ENCODE data around the gene EXOC2.

The EXOC2 gene

DNA sequence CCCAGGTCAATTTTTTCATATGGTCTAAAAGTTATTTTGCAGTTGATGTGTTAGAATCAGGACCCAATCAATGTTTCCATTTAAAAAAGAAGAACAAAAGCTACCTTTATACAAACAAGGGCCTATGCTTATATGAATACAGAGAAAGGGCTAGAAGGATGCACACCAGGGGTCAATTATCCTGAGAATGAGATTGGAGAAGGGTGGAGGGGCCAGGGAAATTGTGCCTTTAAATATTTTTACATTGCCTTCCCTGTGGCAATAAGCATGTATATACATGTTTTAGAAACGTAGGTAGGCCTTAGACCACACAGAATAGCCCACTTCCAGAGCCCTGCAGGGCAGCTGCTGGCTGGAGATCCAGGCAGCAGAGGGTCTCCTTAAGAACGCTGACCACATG is 12.7 kb downstream of the EXOC2 start:
- no peak for ATAC-seq
- TF ChIP-seq, protein P1, sequence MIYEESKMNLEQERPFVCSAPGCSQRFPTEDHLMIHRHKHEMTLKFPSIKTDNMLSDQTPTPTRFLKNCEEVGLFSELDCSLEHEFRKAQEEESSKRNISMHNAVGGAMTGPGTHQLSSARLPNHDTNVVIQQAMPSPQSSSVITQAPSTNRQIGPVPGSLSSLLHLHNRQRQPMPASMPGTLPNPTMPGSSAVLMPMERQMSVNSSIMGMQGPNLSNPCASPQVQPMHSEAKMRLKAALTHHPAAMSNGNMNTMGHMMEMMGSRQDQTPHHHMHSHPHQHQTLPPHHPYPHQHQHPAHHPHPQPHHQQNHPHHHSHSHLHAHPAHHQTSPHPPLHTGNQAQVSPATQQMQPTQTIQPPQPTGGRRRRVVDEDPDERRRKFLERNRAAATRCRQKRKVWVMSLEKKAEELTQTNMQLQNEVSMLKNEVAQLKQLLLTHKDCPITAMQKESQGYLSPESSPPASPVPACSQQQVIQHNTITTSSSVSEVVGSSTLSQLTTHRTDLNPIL (CRISPR knock-in tag; IDR thresholded peaks at IDR 0.05; ENCODE audit: low read depth): no peak
- TF ChIP-seq, protein P2, sequence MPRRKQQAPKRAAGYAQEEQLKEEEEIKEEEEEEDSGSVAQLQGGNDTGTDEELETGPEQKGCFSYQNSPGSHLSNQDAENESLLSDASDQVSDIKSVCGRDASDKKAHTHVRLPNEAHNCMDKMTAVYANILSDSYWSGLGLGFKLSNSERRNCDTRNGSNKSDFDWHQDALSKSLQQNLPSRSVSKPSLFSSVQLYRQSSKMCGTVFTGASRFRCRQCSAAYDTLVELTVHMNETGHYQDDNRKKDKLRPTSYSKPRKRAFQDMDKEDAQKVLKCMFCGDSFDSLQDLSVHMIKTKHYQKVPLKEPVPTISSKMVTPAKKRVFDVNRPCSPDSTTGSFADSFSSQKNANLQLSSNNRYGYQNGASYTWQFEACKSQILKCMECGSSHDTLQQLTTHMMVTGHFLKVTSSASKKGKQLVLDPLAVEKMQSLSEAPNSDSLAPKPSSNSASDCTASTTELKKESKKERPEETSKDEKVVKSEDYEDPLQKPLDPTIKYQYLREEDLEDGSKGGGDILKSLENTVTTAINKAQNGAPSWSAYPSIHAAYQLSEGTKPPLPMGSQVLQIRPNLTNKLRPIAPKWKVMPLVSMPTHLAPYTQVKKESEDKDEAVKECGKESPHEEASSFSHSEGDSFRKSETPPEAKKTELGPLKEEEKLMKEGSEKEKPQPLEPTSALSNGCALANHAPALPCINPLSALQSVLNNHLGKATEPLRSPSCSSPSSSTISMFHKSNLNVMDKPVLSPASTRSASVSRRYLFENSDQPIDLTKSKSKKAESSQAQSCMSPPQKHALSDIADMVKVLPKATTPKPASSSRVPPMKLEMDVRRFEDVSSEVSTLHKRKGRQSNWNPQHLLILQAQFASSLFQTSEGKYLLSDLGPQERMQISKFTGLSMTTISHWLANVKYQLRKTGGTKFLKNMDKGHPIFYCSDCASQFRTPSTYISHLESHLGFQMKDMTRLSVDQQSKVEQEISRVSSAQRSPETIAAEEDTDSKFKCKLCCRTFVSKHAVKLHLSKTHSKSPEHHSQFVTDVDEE (CRISPR knock-in tag; IDR thresholded peaks at IDR 0.05): no peak

DNA sequence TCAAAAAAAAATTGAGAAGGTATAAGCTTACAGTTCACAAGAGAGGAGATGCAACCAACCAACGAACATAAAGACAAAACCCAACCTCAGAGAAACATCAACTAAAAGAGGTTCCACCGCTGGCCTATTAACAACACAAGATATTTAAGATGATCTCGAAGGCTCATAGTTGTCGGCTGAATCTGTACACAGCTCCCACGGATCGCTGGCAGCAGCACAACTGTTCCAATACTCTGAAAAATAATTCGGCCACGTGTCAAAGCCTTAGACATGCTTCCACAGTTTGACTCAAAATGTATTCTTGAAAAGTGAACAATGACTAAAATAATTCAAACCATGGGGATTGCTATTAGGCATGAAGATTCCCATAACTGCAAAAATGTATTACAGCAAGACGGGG is 13.7 kb downstream of the EXOC2 start:
- TF ChIP-seq RARB (CRISPR knock-in tag; IDR thresholded peaks at IDR 0.05): no peak
- TF ChIP-seq GLIS3 (CRISPR knock-in tag; IDR thresholded peaks at IDR 0.05): no peak
- no peak for TF ChIP-seq OSR1 (CRISPR knock-in tag; IDR thresholded peaks at IDR 0.05)
- TF ChIP-seq CSDC2 (CRISPR knock-in tag; IDR thresholded peaks at IDR 0.05): no peak
- TF ChIP-seq, protein P3, sequence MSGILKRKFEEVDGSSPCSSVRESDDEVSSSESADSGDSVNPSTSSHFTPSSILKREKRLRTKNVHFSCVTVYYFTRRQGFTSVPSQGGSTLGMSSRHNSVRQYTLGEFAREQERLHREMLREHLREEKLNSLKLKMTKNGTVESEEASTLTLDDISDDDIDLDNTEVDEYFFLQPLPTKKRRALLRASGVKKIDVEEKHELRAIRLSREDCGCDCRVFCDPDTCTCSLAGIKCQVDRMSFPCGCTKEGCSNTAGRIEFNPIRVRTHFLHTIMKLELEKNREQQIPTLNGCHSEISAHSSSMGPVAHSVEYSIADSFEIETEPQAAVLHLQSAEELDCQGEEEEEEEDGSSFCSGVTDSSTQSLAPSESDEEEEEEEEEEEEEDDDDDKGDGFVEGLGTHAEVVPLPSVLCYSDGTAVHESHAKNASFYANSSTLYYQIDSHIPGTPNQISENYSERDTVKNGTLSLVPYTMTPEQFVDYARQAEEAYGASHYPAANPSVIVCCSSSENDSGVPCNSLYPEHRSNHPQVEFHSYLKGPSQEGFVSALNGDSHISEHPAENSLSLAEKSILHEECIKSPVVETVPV (CRISPR knock-in tag; IDR thresholded peaks at IDR 0.05): no peak
- TF ChIP-seq, protein P4, sequence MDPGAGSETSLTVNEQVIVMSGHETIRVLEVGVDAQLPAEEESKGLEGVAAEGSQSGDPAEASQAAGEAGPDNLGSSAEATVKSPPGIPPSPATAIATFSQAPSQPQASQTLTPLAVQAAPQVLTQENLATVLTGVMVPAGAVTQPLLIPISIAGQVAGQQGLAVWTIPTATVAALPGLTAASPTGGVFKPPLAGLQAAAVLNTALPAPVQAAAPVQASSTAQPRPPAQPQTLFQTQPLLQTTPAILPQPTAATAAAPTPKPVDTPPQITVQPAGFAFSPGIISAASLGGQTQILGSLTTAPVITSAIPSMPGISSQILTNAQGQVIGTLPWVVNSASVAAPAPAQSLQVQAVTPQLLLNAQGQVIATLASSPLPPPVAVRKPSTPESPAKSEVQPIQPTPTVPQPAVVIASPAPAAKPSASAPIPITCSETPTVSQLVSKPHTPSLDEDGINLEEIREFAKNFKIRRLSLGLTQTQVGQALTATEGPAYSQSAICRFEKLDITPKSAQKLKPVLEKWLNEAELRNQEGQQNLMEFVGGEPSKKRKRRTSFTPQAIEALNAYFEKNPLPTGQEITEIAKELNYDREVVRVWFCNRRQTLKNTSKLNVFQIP (CRISPR knock-in tag; IDR thresholded peaks at IDR 0.05; ENCODE audit: borderline replicate concordance, low read depth): no peak
- TF ChIP-seq ZNF70 (CRISPR knock-in tag; IDR thresholded peaks at IDR 0.05): no peak
- no peak for ATAC-seq

DNA sequence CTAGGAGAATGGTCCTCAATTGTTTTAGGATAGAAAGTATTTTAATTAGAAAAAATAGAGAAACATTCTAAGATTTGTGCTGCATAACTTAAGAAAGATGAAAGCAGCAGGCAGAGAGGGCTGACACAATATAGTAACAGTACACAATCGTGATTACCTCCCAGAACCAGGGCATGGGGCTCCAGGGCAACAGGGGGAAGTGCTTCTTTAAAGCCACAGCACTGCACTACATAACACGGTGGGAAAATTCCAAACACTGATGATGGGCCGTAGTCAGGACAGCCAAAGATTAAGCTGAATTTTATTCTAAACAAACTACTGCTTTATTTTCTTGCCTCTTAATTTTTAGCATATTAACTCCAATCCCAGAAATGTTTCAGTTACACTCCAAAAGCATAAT is 14.4 kb downstream of the EXOC2 start:
- TF ChIP-seq ZC3H10 (CRISPR knock-in tag; IDR thresholded peaks at IDR 0.05) (no peak), CSDC2 (CRISPR knock-in tag; IDR thresholded peaks at IDR 0.05) (no peak), ZFP3 (CRISPR knock-in tag; IDR thresholded peaks at IDR 0.05) (no peak), ZNF565 (CRISPR knock-in tag; conservative IDR thresholded peaks at IDR 0.05; ENCODE audit: low read depth) (no peak), ESRRG (CRISPR knock-in tag; IDR thresholded peaks at IDR 0.05) (no peak), PPARA (CRISPR knock-in tag; IDR thresholded peaks at IDR 0.05; ENCODE audit: borderline replicate concordance) (no peak), ZNF70 (CRISPR knock-in tag; IDR thresholded peaks at IDR 0.05) (no peak), GLIS3 (CRISPR knock-in tag; IDR thresholded peaks at IDR 0.05) (no peak), SNAI2 (CRISPR knock-in tag; IDR thresholded peaks at IDR 0.05) (no peak), BACH2 (CRISPR knock-in tag; IDR thresholded peaks at IDR 0.05; ENCODE audit: borderline replicate concordance) (no peak), TCF4 (CRISPR knock-in tag; IDR thresholded peaks at IDR 0.05; ENCODE audit: borderline replicate concordance) (no peak), OSR1 (CRISPR knock-in tag; IDR thresholded peaks at IDR 0.05) (no peak), ARNTL (CRISPR knock-in tag; IDR thresholded peaks at IDR 0.05; ENCODE audit: borderline replicate concordance, low read depth) (no peak)
- TF ChIP-seq, protein P4 (CRISPR knock-in tag; IDR thresholded peaks at IDR 0.05; ENCODE audit: borderline replicate concordance, low read depth): no peak
- TF ChIP-seq, protein P2 (CRISPR knock-in tag; IDR thresholded peaks at IDR 0.05): no peak
- TF ChIP-seq, protein P1 (CRISPR knock-in tag; IDR thresholded peaks at IDR 0.05; ENCODE audit: low read depth): no peak
- no peak for ATAC-seq

Data from SK-N-SH treated with all-trans-retinoic acid at 6 μM for 48 hours (cell line).